Heart left ventricle (tissue), 16 donors: ENCODE results near the gene AGO4. TPM values are rescaled to one million over a fixed set of nuclear protein-coding genes. Genes with fewer than 3 reads are reported as not detected.
A peak's percentile ranks its signal among the peaks of the same experiment; 100 is the strongest.
"Not testable (repeated sequence)": the region's sequence is repeated elsewhere in the genome, so short reads cannot be mapped to it uniquely, and the experiment has no call there.

ENCODE experiments used
- ATAC-seq, 4 donors: fragments of 200-7000 bp; cut with Tn5 transposase; one replicate each; pipeline ENCODE4 v1.9.1; 2020 to 2022; ENCODE audit warnings: moderate library complexity in 4 of 4, mild to moderate bottlenecking in 3 of 4, moderate number of reproducible peaks in 1 of 4
- DNase-seq, 5 donors: peaks; one replicate each; pipeline ENCODE4 v3.0.0-alpha.2; 2020
- H3K27ac ChIP-seq, 12 donors: fragments of 200-600 bp; sonication (generic) in 4 of 12; one replicate each; pipeline versions ENCODE4 v1.5.0 to v1.8.0; 2016 to 2022; ENCODE audit warnings: mild to moderate bottlenecking in 2 of 12
- H3K27me3 ChIP-seq, 9 donors: fragments of 200-600 bp; sonication (generic) in 2 of 9; one replicate each; pipeline versions ENCODE4 v1.5.1 to v1.8.0; 2016 to 2022; ENCODE audit warnings: mild to moderate bottlenecking in 3 of 9
- H3K36me3 ChIP-seq, 9 donors: fragments of 200-600 bp; sonication (generic) in 2 of 9; one replicate each; pipeline versions ENCODE4 v1.5.0 to v1.8.0; 2018 to 2022; ENCODE audit warnings: mild to moderate bottlenecking in 2 of 9
- H3K4me1 ChIP-seq, 12 donors: fragments of 200-600 bp; sonication (generic) in 4 of 12; one replicate each; pipeline versions ENCODE4 v1.5.0 to v1.8.0; 2016 to 2022; ENCODE audit warnings: mild to moderate bottlenecking in 3 of 12
- H3K4me3 ChIP-seq, 12 donors: fragments of 200-600 bp; sonication (generic) in 4 of 12; one replicate each; pipeline versions ENCODE4 v1.5.0 to v1.8.0; 2017 to 2022; ENCODE audit warnings: mild to moderate bottlenecking in 9 of 12, moderate library complexity in 4 of 12
- H3K9me3 ChIP-seq, 12 donors: fragments of 200-600 bp; sonication (generic) in 4 of 12; one replicate each; pipeline versions ENCODE4 v1.5.0 to v1.8.0; 2016 to 2022; ENCODE audit warnings: mild to moderate bottlenecking in 1 of 12
- POLR2A ChIP-seq, 2 donors: fragments of 450-650 bp; IDR thresholded peaks; one replicate each; pipeline ENCODE4 v1.6.1; 2017; ENCODE audit warnings: antibody characterized with exemption in 2 of 2, mild to moderate bottlenecking in 2 of 2, moderate library complexity in 2 of 2
- WGBS, 4 donors: extraction: QIAGEN DNeasy Blood & Tissue Kit in 2 of 4; methylation state at CpG; one replicate each; pipeline versions ENCODE4 v1.1.5 to v1.1.7; 2013 to 2018; 5-methylcytosine and 5-hydroxymethylcytosine counted together
- intact Hi-C, 10 donors: fragments of 100-400 bp; cut with DNase I; formaldehyde crosslinking; loops; one replicate each; pipeline versions ENCODE4 v1.11.1 to v1.14.2; 2022
- polyA plus RNA-seq, 2 donors: library from polyadenylated mRNA; stranded (reverse); fragments of 200-250 nt; gene quantifications; one replicate each; pipeline ENCODE4 v1.2.3, GENCODE V29; 2013
- total RNA-seq, 9 donors: library from RNA; depleted of rRNA in 2 of 9; stranded (reverse); fragments of >200 nt in 2 of 9; fragmentation: NEBNext Ultra II Directional in 3 of 9; extraction: Animal tissue kit (Norgen Biotek cat#: 25700) in 3 of 9; gene quantifications; one replicate each; pipeline versions ENCODE4 v1.1.0 to v1.2.4, GENCODE V29; 2016 to 2023
- TF ChIP-seq, protein P1 (sequence below), 12 donors: fragments of 200-600 bp; sonication (generic) in 4 of 12; IDR thresholded peaks; one replicate each; pipeline versions ENCODE4 v1.5.0 to v1.8.0; 2018 to 2022; ENCODE audit warnings: antibody characterized with exemption in 12 of 12, mild to moderate bottlenecking in 5 of 12
- donor health status: ischemic (EF 13 %, LVEDD 7.1; RV severe dilation, severe dysfunction).
- donor health status: healthy with polysubstance abuse.
- donor health status: DM: no; HTN: yes; CAD: no.
- donor health status: DM: no; HTN: no; CAD: no.
- donor health status: ischemic (EF 25% LVEDD 6.9; RV normal size, moderate dysfunction).
- donor health status: ischemic (EF 25% LVEDD 5.7; RV mildly dilated, moderate dysfunction).
- donor health status: healthy.
- donor health status: DM: yes; HTN: yes; CAD: no.
- donor health status: ischemic (EF 35%, LVEDD 5.7; RV mildly dilated, moderate dysfunction).
- donor health status: nonischemic (EF 11% LVEDD 7.7; RV severe dilation, severe dysfunction).
- donor health status: DM: yes; HTN: yes; CAD: no.
- donor health status: PGD.
- donor health status: ischemic (EF 29% LVEDD 5.4; RV normal size, mild dysfunction).
- donor health status: nonischemic (EF 23%, LVEDD 6.1; RV moderate dilation, normal function).

The AGO4 gene
- total and polyA plus RNA-seq, 11 donors: 6.2 to 24.8 (median 15.7) TPM

DNA sequence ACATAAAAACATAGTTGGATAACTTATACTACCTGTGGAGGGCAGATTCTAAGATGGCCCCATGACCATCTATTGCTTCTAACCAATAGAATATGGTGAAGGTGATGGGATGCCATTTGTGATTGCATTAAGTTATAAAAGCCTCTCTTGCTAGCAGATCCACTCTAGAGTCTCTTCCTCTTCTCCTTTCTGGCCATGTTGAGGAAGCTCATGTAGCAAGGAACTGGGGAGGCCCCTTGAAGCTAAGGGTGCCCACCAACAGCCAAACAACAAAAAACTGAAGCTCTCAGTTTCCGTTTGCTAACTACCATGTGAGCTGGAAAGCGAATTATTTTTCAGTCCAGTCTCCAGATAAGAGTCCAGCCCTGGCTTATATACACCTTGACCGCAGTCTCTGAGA lies 59.2 kb downstream of the AGO4 start:
- Histone ChIP-seq H3K27me3 (no peaks in the 10 kb centered on the region), H3K4me3 (no peak overlapping the region), H3K27ac (peak overlapping the region in 1 of 12 donors; percentile 20), H3K9me3 (no peaks in the 10 kb centered on the region), H3K36me3 (no peaks in the 10 kb centered on the region), H3K4me1 (peaks cover 0 to 31% (median 6%) of the 10 kb centered on the region in 12 donors)
- 82 to 88% (median 86%) methylated on average over 3 of the region's 3 CpGs for WGBS, 4 donors
- peak in 1 of 4 donors; percentile 39 for ATAC-seq
- intact Hi-C loops: no loop called here
- TF ChIP-seq, protein P1, sequence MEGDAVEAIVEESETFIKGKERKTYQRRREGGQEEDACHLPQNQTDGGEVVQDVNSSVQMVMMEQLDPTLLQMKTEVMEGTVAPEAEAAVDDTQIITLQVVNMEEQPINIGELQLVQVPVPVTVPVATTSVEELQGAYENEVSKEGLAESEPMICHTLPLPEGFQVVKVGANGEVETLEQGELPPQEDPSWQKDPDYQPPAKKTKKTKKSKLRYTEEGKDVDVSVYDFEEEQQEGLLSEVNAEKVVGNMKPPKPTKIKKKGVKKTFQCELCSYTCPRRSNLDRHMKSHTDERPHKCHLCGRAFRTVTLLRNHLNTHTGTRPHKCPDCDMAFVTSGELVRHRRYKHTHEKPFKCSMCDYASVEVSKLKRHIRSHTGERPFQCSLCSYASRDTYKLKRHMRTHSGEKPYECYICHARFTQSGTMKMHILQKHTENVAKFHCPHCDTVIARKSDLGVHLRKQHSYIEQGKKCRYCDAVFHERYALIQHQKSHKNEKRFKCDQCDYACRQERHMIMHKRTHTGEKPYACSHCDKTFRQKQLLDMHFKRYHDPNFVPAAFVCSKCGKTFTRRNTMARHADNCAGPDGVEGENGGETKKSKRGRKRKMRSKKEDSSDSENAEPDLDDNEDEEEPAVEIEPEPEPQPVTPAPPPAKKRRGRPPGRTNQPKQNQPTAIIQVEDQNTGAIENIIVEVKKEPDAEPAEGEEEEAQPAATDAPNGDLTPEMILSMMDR (IDR thresholded peaks at IDR 0.05): no peak
- no peak for TF ChIP-seq POLR2A (IDR thresholded peaks at IDR 0.05)
- DNase-seq: no peak

DNA sequence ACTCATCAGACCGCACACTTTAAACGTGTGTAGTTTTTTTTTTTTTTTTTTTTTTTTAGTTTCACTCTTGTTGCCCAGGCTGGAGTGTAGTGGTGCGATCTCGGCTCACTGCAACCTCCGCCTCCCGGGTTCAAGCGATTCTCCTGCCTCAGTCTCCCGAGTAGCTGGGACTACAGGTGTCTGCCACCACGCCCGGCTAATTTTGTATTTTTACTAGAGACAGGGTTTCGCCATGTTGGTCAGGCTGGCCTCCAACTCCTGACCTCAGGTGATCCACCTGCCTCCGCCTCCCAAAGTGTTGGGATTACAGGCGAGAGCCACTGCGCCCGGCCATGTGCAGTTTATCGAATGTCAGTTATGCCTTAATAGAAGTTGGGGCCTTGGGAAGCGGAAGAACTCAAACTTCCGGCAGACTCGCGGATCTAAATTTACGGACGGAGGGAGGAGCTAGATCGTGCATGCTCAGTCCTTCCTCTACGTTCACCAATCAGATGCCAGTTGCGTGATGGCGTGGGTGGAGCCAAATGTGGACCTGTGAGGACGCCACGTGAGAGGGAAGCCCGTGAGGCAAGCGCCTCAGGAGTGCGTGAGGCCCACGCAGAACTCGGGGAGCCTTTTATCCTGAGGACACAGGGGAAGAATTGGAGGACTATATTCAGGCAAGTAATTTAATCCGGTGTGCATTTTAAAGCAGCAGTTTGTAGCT lies 61.6 kb downstream of the AGO4 start:
- H3K27me3 ChIP-seq, H3K9me3 ChIP-seq, ATAC-seq, DNase-seq, H3K4me3 ChIP-seq, H3K27ac ChIP-seq, H3K36me3 ChIP-seq, intact Hi-C loops: not testable (repeated sequence)
- peaks cover 0 to 14% (median under 1%) of the 10 kb centered on the region in 12 donors for H3K4me1 ChIP-seq
- WGBS, 4 donors: 88 to 93% (median 92%) methylated on average over 34 of the region's 34 CpGs

DNA sequence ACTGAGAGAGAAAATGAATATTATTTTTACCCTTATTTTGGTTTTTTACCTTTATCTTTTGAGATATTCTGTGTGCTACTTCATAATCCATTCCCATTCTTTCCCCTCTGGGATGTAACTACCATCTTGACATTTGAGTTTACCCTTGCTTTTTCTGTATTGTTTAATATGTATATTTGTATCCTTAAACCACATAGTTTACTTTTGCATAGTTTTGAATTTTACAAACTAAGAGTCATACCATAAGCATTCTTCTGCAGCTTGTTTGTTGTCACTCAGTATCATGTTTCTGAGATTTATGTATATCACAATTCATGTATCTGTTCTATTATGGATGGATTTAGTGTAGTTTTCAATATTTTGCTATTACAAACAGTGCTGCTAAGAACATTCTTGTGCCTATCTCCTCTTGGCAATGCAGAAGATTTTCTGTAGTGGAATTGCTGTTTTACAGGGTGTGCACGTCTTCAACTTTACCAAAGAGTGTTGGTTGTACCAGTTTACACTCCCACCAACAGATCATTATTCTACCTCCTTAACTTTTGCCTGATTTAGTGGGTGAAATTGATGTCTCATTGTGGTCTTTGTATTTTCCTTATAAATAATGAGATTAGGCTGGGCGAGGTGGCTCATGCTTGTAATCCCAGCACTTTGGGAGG lies 63.0 kb downstream of the AGO4 start:
- Histone ChIP-seq H3K36me3 (no peaks in the 10 kb centered on the region), H3K27ac (no peak overlapping the region), H3K4me3 (no peak overlapping the region), H3K4me1 (peaks cover 0 to under 1% (median 0%) of the 10 kb centered on the region in 12 donors), H3K9me3 (no peaks in the 10 kb centered on the region), H3K27me3 (no peaks in the 10 kb centered on the region)
- 73 to 89% (median 86%) methylated on average over 2 of the region's 2 CpGs for WGBS, 4 donors
- no peak for ATAC-seq
- intact Hi-C loops: no loop called here
- DNase-seq: no peak
- TF ChIP-seq, protein P1 (IDR thresholded peaks at IDR 0.05): no peak
- no peak for TF ChIP-seq POLR2A (IDR thresholded peaks at IDR 0.05)

DNA sequence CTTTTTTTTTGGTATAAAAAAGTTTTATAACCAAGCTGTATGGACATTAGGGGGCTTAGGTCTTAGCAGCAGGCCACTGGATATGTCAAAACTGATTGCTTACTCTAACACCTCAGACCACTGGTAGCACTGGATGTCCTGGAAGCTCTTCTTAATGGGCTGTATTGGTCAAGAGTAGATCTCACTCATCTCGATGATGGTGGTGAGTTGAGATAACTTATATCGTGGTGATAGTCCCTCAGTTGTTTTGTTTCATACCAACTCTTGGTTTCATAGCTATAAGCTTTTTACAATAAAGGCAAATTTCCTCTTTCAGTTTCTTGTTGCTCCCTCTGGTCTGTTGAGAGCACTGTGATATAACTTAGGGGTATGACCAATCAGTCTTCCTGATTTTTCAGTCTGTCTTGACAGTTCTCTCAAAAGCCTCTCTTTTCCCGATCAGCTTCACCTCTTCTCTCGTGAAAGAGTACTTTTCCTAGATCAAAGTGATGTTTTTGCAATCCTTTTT lies 65.5 kb downstream of the AGO4 start:
- WGBS, 4 donors: 79 to 89% (median 85%) methylated on average over 4 of the region's 4 CpGs
- DNase-seq: no peak
- Histone ChIP-seq H3K36me3 (no peaks in the 10 kb centered on the region), H3K27ac (no peak overlapping the region), H3K4me3 (no peak overlapping the region), H3K4me1 (no peaks in the 10 kb centered on the region), H3K9me3 (no peaks in the 10 kb centered on the region), H3K27me3 (no peaks in the 10 kb centered on the region)
- intact Hi-C loops: no loop called here
- TF ChIP-seq, protein P1 (IDR thresholded peaks at IDR 0.05): no peak
- no peak for TF ChIP-seq POLR2A (IDR thresholded peaks at IDR 0.05)
- no peak for ATAC-seq

DNA sequence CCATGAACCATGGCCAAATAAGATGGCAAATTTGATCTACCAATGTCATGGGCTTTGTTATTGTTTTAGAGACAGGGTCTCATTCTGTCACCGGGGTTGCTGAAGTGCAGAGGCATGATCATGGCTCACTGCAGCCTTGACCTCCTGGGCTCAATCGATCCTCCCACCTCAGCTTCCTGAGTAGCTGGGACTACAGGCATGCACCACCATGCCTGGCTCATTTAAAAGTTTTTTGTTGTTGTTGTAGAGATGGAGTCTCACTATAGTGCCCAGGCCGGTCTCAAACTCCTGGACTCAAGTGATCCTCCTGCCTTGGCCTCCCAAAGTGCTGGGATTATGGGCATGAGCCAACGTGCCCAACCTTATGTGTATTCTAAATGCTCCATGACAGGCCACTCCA lies 66.3 kb downstream of the AGO4 start:
- H3K36me3 ChIP-seq, H3K9me3 ChIP-seq, ATAC-seq, DNase-seq, H3K4me3 ChIP-seq, intact Hi-C loops, H3K4me1 ChIP-seq, H3K27ac ChIP-seq, H3K27me3 ChIP-seq: not testable (repeated sequence)
- 77 to 87% (median 84%) methylated on average over 4 of the region's 4 CpGs for WGBS, 4 donors
